IPS-15b (cell line): ENCODE results near the gene FREM2.

Experiments
- H3K27me3 ChIP-seq: one replicate; pipeline ENCODE4 v1.6.1; 2013; ENCODE audit warnings: low read length; ENCODE audit not compliant: control insufficient read depth, insufficient read depth
- H3K36me3 ChIP-seq: one replicate; pipeline ENCODE4 v1.6.1; 2013; ENCODE audit warnings: low read length; ENCODE audit not compliant: control insufficient read depth, insufficient read depth
- H3K4me1 ChIP-seq: one replicate; pipeline ENCODE4 v1.6.1; 2013; ENCODE audit warnings: mild to moderate bottlenecking, low read length; ENCODE audit not compliant: control insufficient read depth, insufficient read depth
- H3K4me3 ChIP-seq: one replicate; pipeline ENCODE4 v1.5.1; 2013; ENCODE audit warnings: low read depth, low read length
- H3K9ac ChIP-seq: one replicate; pipeline ENCODE4 v1.6.1; 2013; ENCODE audit warnings: low read depth, mild to moderate bottlenecking, low read length
- H3K9me3 ChIP-seq: one replicate; pipeline ENCODE4 v1.6.1; 2013; ENCODE audit warnings: mild to moderate bottlenecking, low read length; ENCODE audit not compliant: control insufficient read depth, insufficient read depth

The FREM2 gene

GRCh38 chr13:38850868-38851626 lies 164.2 kb downstream of the FREM2 start:
- Histone ChIP-seq H3K9ac (no peak overlapping the region), H3K4me1 (peaks cover 1% of the 10 kb centered on the region), H3K4me3 (no peak overlapping the region), H3K36me3 (no peaks in the 10 kb centered on the region), H3K9me3 (no peaks in the 10 kb centered on the region), H3K27me3 (no peaks in the 10 kb centered on the region)

- Histone ChIP-seq H3K27me3 (no peaks in the 10 kb centered on the region), H3K36me3 (no peaks in the 10 kb centered on the region), H3K9me3 (no peaks in the 10 kb centered on the region), H3K9ac (no peak overlapping the region), H3K4me1 (peaks cover 2% of the 10 kb centered on the region), H3K4me3 (no peak overlapping the region)
These were observed 167.3 kb downstream of the FREM2 start for GRCh38 chr13:38854226-38854625.

GRCh38 chr13:38856065-38856464 lies 169.2 kb downstream of the FREM2 start:
- H3K9ac ChIP-seq = no peak overlapping the region
- H3K36me3 ChIP-seq = no peaks in the 10 kb centered on the region
- no peaks in the 10 kb centered on the region for H3K27me3 ChIP-seq
- peaks cover 2% of the 10 kb centered on the region for H3K4me1 ChIP-seq
- H3K9me3 ChIP-seq = no peaks in the 10 kb centered on the region
- no peak overlapping the region for H3K4me3 ChIP-seq

- no peaks in the 10 kb centered on the region for H3K4me1 ChIP-seq
- no peaks in the 10 kb centered on the region for H3K9me3 ChIP-seq
- H3K36me3 ChIP-seq = no peaks in the 10 kb centered on the region
- no peak overlapping the region for H3K9ac ChIP-seq
- H3K27me3 ChIP-seq = no peaks in the 10 kb centered on the region
- no peak overlapping the region for H3K4me3 ChIP-seq
These were observed 175.6 kb downstream of the FREM2 start for GRCh38 chr13:38862443-38862842.

GRCh38 chr13:38863536-38863935 lies 176.7 kb downstream of the FREM2 start:
- H3K4me1 ChIP-seq = no peaks in the 10 kb centered on the region
- no peaks in the 10 kb centered on the region for H3K36me3 ChIP-seq
- H3K9me3 ChIP-seq = no peaks in the 10 kb centered on the region
- no peak overlapping the region for H3K9ac ChIP-seq
- H3K4me3 ChIP-seq = no peak overlapping the region
- H3K27me3 ChIP-seq = no peaks in the 10 kb centered on the region

GRCh38 chr13:38866649-38867048 lies 179.8 kb downstream of the FREM2 start:
- H3K27me3 ChIP-seq = no peaks in the 10 kb centered on the region
- no peak overlapping the region for H3K9ac ChIP-seq
- no peaks in the 10 kb centered on the region for H3K9me3 ChIP-seq
- H3K4me1 ChIP-seq = no peaks in the 10 kb centered on the region
- H3K36me3 ChIP-seq = no peaks in the 10 kb centered on the region
- H3K4me3 ChIP-seq = no peak overlapping the region

GRCh38 chr13:38868399-38868798 lies 181.5 kb downstream of the FREM2 start:
- no peaks in the 10 kb centered on the region for H3K9me3 ChIP-seq
- no peaks in the 10 kb centered on the region for H3K36me3 ChIP-seq
- no peak overlapping the region for H3K4me3 ChIP-seq
- H3K9ac ChIP-seq = no peak overlapping the region
- no peaks in the 10 kb centered on the region for H3K4me1 ChIP-seq
- no peaks in the 10 kb centered on the region for H3K27me3 ChIP-seq

GRCh38 chr13:38868870-38869269 lies 182.0 kb downstream of the FREM2 start:
- Histone ChIP-seq H3K4me3 (no peak overlapping the region), H3K36me3 (no peaks in the 10 kb centered on the region), H3K4me1 (no peaks in the 10 kb centered on the region), H3K9me3 (no peaks in the 10 kb centered on the region), H3K27me3 (no peaks in the 10 kb centered on the region), H3K9ac (no peak overlapping the region)

- H3K27me3 ChIP-seq = no peaks in the 10 kb centered on the region
- no peaks in the 10 kb centered on the region for H3K4me1 ChIP-seq
- H3K9me3 ChIP-seq = no peaks in the 10 kb centered on the region
- no peak overlapping the region for H3K9ac ChIP-seq
- H3K4me3 ChIP-seq = no peak overlapping the region
- H3K36me3 ChIP-seq = no peaks in the 10 kb centered on the region
These were observed 184.4 kb downstream of the FREM2 start for GRCh38 chr13:38871275-38871674.

GRCh38 chr13:38872693-38873092 lies 185.8 kb downstream of the FREM2 start:
- no peak overlapping the region for H3K4me3 ChIP-seq
- H3K9ac ChIP-seq = no peak overlapping the region
- H3K4me1 ChIP-seq = no peaks in the 10 kb centered on the region
- no peaks in the 10 kb centered on the region for H3K9me3 ChIP-seq
- H3K36me3 ChIP-seq = no peaks in the 10 kb centered on the region
- no peaks in the 10 kb centered on the region for H3K27me3 ChIP-seq

- Histone ChIP-seq H3K9me3 (no peaks in the 10 kb centered on the region), H3K27me3 (no peaks in the 10 kb centered on the region), H3K9ac (no peak overlapping the region), H3K36me3 (peaks cover 2% of the 10 kb centered on the region), H3K4me3 (no peak overlapping the region), H3K4me1 (no peaks in the 10 kb centered on the region)
These were observed 188.5 kb downstream of the FREM2 start for GRCh38 chr13:38875186-38875875.

- Histone ChIP-seq H3K9me3 (no peaks in the 10 kb centered on the region), H3K4me1 (peaks cover 4% of the 10 kb centered on the region), H3K9ac (no peak overlapping the region), H3K27me3 (no peaks in the 10 kb centered on the region), H3K4me3 (no peak overlapping the region), H3K36me3 (peaks cover 5% of the 10 kb centered on the region)
These were observed 192.4 kb downstream of the FREM2 start for GRCh38 chr13:38879278-38879677.
